ENCODE data around the gene CNGB1. TPM values are rescaled to one million over a fixed set of nuclear protein-coding genes. Genes with fewer than 3 reads are reported as not detected.
"Not testable (repeated sequence)": the region's sequence is repeated elsewhere in the genome, so short reads cannot be mapped to it uniquely, and the experiment has no call there.

The CNGB1 gene
- polyA plus RNA-seq, 1 donor from 2014 or later, result 20.7 TPM

GRCh38 chr16:57897053-57897784 is 73.7 kb downstream of the CNGB1 start:
- Histone ChIP-seq H3K9me3 (ENCODE audit: low read length) (no peaks in the 10 kb centered on the region), H3K4me2 (ENCODE audit: low read length) (no peak overlapping the region), H3F3A (ENCODE audit: insufficient read depth, low read length, poor library complexity, severe bottlenecking) (no peaks in the 10 kb centered on the region), H3K36me3 (ENCODE audit: insufficient read depth, low read length) (no peaks in the 10 kb centered on the region), H4K20me1 (ENCODE audit: insufficient read depth) (no peaks in the 10 kb centered on the region), H3K27ac (ENCODE audit: low read length) (no peak overlapping the region), H3K4me3 (ENCODE audit: low read length) (no peak overlapping the region), H2AFZ (ENCODE audit: low read depth, low read length) (no peak overlapping the region), H3K9me2 (ENCODE audit: insufficient read depth, low read length) (no peaks in the 10 kb centered on the region), H3K79me2 (replicated peaks; ENCODE audit: insufficient read depth, low read length) (no peaks in the 10 kb centered on the region), H3K27me3 (ENCODE audit: insufficient read depth, low read depth, low read length) (no peaks in the 10 kb centered on the region), H3K9ac (ENCODE audit: low read length) (no peak overlapping the region)
- TF ChIP-seq RAD21 (conservative IDR thresholded peaks at IDR 0.05) (no peak), SMC3 (conservative IDR thresholded peaks at IDR 0.05; ENCODE audit: poor library complexity) (no peak), TAF1 (IDR thresholded peaks at IDR 0.05; ENCODE audit: low read depth) (no peak), EZH2 (IDR thresholded peaks at IDR 0.05; ENCODE audit: borderline replicate concordance, insufficient read depth, low read length, poor library complexity, severe bottlenecking) (no peak), POLR2AphosphoS5 (IDR thresholded peaks at IDR 0.05) (no peak), MXI1 (conservative IDR thresholded peaks at IDR 0.05; ENCODE audit: poor library complexity, severe bottlenecking) (no peak), CTCF (IDR thresholded peaks at IDR 0.05; ENCODE audit: poor library complexity, severe bottlenecking) (no peak), REST (IDR thresholded peaks at IDR 0.05; ENCODE audit: borderline replicate concordance) (no peak), EP300 (conservative IDR thresholded peaks at IDR 0.05; ENCODE audit: poor library complexity, severe bottlenecking) (no peak)

GRCh38 chr16:57895081-57895547 is 75.8 kb downstream of the CNGB1 start:
- not testable (repeated sequence) for H3K9me2 ChIP-seq (ENCODE audit: insufficient read depth, low read length); H3K4me3 ChIP-seq (ENCODE audit: low read length); H3K27ac ChIP-seq (ENCODE audit: low read length); H3K9ac ChIP-seq (ENCODE audit: low read length); H3F3A ChIP-seq (ENCODE audit: insufficient read depth, low read length, poor library complexity, severe bottlenecking); H3K36me3 ChIP-seq (ENCODE audit: insufficient read depth, low read length); H2AFZ ChIP-seq (ENCODE audit: low read depth, low read length); H3K27me3 ChIP-seq (ENCODE audit: insufficient read depth, low read depth, low read length); H3K9me3 ChIP-seq (ENCODE audit: low read length); H3K4me2 ChIP-seq (ENCODE audit: low read length); H4K20me1 ChIP-seq (ENCODE audit: insufficient read depth); H3K79me2 ChIP-seq (replicated peaks; ENCODE audit: insufficient read depth, low read length)

All from neural cell (in vitro differentiated cells).